ENCODE measurements around the gene ZNF157.
"Not testable (repeated sequence)": the region's sequence is repeated elsewhere in the genome, so short reads cannot be mapped to it uniquely, and the experiment has no call there.

ZNF157 gene

DNA sequence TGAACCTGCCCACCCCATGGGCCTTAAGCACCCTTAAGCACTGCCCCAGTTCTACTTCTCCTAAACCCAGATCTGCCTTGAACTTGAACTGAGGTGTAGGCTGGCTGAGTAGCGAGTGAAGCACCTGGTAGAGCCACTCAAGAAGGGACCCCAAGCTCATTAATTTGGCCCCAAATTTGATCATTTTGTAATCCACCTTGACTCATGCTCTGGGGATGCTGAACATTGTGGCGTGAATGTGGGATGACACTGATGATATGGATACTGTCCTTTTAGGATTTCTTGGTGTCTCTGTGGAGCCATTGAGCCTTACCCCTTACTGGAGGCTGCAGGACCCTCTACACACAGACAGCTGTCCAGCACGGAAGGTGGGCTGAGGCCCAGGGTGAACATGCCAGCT lies at the start of gene ZNF157:
TSS of gene ZNF157 (plus strand) at position 301 of the 400 bp plus-strand sequence. CDS start at position 392, 91 bp downstream.
- no peak for DNase-seq

DNA sequence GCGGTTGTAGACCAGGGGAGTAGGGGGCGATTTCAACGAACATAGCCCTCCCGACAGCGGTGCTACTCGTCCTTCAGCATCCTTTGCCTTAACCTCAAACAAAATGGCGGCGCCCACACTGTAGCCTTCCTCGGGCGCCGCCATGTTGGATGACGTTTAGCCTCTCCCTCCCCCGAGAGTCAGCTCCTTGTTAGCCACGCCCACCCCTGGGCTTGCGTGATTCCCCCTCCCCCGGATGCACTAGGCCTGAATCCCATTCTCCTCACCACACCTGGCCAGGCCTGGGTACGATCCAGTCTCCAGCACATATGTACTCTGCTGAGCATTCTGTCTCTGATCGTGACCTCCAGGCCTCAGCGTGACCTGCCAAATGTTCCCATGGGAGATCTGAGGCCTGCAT lies 49.0 kb upstream of the ZNF157 start:
- peak in 52 of 56 donors; percentile 1 to 70 (median 28) for DNase-seq

DNA sequence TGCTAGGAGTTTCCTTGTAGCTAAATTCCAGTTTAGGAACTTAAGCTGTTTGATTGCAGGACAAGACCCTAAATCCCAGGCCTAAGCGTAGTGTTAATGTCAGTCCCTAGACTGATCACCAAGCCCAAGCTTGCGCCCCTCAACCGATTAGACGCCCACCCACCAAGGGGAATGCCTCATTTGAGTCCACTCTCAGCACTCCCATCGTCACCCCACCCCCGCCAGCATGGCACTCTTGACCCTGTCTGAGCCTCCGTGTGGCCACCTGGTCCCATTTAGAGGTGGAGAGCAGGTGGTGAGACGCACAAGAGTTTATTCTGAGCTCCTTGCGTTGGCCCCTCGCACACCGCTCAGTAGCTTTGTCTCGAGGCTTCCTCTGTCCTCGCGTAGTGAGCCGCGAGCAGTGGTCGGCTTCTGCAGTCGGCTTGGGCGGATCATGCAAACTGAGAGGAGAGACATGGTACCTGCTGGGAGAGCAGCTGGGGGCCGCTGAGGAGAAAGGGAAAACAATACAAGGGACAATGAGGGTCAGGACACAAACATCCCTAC lies 48.5 kb upstream of the ZNF157 start:
- peak in 1 of 56 donors; percentile 1 for DNase-seq

DNA sequence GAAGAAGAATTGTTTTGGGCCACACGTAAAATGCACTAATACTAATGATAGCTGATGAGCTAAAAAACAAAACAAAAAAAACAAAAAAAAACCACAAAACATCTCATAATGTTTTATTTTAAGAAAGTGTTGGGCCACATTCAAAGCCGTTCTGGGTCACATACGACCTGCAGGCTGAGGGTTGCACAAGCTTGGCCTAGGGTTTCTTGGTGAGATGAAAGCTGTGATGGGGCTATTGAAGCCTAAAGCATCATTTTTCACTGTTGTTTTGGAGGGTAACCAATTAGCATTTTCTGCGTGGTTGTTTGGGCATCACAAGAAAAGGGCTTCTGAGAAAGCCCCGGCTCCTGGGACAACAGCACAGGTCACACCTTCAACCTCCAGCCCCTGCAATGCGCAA lies 42.5 kb upstream of the ZNF157 start:
- DNase-seq, result no peak

DNA sequence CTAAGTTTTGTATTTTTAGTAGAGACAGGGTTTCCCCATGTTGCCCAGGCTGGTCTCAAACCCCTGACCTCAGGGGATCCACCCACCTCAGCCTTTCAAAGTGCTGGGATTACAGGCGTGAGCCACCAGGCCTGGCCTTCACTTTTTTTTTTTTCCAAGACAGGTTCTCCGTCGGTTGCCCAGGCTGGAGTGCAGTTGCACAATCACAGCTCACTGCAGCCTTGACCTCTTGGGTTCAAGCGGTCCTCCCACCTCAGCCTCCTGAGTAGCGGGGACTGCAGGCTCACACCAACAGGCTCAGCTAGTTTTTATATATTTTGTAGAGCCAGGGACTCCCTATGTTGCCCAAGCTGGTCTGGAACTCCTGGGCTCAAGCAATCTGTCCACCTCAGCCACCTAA lies 37.6 kb upstream of the ZNF157 start:
- not testable (repeated sequence) for DNase-seq

DNA sequence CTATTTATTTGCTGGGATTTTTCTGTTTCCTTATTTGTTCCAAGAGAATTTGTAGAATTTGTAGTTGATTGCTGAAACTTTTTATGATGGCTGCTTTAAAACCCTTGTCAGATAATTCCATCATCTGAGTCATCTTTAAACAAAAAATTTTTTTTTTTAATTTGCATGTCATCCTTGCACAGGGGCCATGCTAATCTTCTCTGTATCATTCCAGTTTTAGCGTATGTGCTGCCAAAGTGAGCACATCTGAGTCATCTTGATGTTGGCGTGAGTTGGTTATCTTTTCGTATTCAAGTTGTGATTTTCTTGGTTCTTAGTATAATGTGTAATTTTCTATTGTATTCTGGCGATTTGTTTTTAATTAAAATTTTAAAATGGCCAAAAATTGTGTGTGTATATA lies 18.7 kb upstream of the ZNF157 start:
- DNase-seq, result no peak

DNA sequence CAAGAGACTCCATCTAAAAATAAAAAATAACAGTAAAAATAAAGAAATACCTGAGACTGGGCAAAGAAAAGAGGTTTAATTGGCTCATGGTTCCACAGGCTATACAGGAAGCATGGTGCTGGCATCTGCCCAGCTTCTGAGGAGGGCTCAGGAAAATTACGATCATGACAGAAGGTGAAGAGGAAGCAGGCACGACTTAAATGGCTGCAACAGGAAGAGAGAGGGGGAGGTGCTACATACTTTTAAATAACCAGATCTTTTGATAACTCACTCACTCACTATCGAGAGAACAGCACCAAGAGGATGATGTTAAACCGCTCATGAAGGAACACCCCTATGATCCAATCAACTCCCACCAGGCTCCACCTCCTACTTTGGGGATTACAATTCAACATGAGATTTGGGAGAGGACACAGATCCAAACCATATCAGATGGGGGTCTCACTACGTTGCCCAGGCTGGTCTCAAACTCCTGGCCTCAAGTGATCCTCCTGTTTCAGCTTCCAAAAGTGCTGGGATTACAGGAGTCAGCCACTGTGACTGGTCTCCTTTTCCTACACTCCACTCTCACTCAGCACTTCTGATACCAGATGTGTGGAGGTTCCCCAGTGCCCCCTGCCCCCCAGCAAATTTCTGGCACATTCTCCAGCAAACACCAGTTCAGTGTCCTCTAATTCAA lies 11.9 kb upstream of the ZNF157 start:
- peak in 4 of 56 donors; percentile 0 for DNase-seq

DNA sequence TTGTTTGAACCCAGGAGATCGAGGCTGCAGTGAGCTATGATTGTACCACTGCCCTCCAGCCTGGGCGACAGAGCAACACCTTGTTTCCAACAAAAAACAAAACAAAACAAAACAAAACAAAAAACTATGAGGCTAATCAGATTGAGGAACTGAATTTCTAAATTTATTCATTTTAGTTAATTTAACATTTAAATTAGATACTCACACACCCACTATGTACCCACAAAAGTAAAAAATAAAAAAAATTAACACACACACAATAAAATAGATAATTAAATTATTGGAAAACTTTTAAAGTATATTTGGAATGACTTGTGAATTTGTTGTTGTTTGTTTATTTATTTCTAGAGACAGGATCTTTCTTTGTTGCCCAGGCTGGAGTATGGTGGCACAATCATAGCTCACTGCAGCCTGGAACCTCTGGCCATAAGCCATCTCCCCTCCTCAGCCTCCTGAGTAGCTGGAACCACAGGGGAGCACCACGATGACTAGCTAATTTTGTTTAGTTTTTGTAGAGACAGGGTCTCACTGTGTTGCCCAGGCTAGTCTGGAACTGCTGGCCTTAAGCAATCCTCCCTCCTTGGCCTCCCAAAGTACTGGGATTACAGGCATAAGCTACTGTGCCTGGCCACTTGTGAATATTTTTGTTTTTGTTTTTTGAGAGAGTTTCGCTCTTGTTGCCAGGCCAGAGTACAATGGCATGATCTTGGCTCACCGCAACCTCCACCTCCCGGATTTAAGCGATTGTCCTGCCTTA lies 9.8 kb upstream of the ZNF157 start:
- DNase-seq, result no peak

DNA sequence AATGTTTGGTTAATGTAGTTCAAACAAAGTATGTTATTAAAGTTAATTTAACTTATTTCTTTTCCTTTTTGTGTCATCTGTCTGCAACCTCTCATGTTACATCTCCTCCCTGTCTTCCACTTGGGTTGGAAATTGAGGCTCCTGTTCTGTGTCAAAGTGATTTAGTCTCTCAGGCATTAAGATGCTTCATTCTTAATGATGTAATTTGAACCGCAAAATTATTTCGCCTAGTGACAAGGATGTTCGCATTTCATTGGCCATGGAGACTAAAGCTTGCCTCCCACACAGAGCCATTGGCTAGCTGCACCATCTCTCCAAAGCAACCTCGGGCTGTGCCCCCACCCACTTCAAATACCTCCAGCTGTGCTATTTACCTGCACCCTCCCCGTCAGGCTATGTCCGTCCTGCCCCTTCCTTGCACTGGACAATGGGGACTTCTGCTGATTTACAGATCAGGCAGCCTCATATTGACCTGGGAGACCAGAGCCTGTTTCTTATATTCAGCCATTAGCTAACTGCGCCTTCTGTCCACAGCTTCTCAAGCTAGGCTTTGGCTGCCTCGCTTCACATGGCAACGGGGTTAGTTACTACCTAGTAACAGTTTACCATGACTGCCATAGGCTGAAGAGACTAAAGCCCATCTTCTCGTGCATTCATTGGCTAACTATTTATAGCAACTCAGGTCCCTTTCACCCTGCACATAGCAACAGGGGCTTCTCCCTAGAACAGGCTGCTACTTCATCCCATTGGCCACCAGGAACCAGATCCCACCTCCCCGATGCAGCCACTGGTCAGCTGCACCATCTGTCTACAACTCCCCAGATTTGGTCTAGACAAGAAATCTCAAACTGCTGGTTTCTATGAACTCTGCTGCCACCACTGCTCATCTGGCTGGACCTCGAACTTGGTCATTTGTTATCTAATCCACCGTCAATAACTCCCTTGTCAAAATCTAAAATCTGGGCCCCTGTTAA lies 8.6 kb upstream of the ZNF157 start:
- DNase-seq, result peak in 55 of 56 donors; percentile 1 to 91 (median 75)

DNA sequence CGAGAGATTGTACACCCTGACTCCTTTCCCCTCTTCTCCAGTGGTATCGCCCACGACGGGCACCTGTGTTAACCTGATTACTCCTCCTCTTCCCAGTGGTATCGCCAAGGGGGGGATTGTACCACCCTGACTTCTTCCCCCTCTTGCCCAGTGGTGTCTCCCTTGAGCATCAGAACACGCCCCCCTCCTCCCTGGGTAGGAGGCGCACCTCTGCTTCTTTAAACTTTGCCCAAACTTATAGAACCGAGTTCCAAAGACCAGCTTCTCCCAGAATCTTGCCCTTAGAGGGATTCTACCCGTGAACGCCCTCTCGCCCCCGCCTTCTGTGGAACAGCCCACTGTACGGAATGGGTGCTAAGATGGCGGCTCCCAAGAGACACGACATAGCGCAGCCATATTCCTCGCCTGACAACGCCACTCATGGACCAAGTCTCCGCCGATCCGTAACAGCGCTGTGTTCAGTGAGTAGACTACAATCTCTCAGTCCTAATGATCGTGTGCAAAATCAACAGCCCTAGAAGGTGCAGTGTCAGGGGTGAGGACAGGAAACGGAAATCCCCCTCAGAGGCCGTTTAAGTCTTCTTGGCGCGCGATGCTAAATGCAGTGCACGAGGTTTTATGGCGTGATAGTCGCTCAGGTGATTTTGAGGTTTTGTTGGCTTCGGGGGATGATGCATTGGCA lies 4.2 kb upstream of the ZNF157 start:
- peak in 55 of 56 donors; percentile 0 to 77 (median 49) for DNase-seq

DNA sequence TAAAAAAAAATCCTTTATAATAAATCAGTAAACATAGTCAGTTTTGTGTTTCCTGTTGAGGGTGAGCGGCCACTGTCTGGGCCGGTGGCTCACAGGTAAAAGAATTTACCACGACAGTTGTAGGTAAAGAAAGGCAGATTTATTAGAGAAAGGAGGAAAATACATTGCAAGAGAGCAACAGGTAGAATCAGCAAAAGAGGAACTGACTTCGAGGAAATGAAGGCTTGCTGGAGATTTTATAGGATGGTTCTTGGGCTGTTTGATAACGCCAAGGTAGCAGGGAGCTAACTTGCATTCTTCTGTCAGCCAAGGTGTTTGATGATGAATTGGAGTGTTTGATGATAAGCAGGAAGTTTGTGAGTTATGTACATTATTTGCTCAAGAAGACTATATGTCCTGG lies 2.8 kb downstream of the ZNF157 start:
- DNase-seq, result no peak

DNA sequence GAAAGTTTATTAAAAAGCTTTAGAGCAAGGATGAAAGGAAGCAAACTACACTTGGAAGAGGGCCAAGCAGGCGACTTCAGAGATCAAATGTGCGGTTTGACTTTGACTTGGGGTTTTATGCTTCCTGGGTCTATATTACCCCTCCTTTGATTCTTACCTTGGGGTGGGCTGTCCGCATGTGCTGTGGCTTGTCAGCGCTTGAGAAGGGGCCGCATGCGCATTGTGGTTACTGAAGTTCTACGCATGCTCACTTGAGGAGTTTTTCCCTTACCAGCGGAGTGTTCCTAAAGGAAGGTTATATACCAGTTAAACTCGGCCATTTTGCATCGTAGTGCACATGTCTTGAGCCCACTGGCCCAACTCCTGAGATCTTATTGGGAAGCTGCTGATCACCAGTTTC lies 9.9 kb downstream of the ZNF157 start:
- DNase-seq, result peak in 1 of 56 donors; percentile 4

DNA sequence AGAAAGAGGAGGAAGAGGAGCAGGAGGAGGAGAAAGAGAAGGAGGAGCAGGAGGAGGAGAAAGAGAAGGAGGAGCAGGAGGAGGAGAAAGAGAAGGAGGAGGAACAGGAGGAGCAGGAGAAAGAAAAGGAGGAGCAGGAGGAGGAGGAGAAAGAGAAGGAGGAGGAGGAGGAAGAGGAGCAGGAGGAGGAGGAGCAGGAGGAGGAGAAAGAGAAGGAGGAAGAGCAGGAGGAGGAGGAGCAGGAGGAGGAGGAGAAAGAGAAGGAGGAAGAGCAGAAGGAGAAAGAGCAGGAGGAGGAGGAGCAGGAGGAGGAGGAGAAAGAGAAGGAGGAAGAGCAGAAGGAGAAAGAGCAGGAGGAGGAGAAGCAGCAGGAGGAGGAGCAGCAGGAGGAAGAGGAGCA lies 10.5 kb downstream of the ZNF157 start:
- DNase-seq, result not testable (repeated sequence)

DNA sequence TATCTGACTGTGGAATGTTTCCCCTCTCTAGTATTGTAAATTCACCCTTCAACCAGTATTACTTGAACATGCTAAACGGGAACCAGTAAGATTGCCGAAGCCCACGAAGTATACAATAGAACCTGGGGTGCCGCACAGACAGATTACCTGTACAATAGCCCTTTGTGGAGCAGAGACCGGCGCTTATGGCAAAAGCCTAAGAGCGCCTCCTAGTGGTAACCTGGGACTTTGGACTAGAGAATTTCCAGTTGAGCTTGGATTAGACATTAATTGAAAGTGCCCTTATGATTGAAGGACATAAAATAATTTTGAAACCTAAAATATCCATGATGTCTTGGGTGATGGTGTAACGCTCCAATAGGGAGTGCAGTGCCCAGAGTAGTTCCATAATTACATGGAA lies 14.1 kb downstream of the ZNF157 start:
- DNase-seq, result peak in 46 of 56 donors; percentile 1 to 75 (median 14)

DNA sequence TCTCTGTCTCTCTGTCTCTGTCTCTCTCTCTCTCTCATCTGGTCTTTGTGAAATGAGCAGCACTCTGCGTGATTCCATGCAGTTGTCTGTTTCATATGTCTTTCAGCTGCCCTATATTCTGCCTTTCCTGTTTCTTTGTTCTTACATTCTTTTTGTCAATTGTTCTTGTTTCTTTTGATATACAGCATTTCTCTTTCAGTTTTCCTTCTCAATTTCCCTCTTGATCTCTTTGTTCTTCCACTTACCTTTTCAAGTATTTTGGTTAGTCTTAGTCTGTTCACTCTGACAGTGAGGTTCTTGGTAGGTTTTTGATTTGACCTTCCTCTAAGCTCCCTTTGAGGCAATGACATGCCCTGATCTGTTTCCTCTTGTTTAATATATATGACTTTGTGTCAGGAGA lies 20.4 kb downstream of the ZNF157 start:
- no peak for DNase-seq

DNA sequence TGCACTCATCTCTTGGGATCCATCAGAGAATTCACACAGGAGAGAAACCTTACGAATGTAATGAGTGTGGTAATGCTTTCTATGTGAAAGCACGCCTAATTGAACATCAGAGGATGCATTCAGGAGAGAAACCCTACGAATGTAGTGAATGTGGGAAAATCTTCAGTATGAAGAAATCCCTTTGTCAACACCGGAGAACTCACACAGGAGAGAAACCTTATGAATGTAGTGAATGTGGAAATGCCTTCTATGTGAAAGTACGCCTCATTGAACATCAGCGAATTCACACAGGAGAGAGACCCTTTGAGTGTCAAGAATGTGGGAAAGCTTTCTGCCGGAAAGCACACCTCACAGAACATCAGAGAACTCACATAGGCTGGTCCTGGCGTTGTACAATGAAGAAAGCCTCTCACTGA lies 42.8 kb downstream of the ZNF157 start:
- no peak for DNase-seq

DNA sequence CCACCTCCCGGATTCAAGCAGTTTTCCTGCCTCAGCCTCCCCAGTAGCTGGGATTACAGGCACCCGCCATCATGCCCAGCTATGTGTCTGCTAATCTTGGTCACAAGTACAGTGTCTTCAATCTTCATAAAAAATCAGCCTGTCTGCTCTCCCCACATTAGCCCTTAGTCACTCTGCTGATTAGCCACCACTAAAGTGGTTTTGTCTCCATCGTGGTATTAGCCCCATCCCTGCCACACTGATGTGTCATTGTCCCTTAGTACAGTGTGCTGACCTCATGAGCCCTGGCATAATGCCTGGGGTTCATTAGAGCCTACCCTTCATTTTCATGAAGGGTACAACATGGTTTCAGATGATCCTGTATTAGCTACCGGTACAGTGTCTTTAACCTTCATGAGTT lies 49.9 kb downstream of the ZNF157 start:
- no peak for DNase-seq

DNA sequence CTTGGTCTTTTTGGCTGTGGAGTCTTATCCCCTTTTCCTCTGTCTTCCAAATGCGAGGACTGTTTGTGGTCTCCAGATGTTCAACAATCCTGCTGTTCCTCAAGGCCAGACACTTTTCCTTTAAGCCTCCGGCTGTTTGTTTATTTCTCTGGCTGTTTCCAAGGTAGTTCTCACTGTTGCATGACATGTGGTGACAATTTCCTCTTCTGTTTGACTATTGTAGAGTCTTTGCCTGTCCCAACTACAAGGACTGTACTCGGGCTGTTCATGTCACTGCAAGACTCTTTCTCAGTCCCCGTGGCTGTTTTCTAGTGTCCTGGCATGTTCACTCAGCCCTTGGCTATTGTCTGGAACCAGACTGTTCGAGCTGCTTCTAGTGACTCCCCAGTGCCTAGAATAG lies 50.6 kb downstream of the ZNF157 start:
- no peak for DNase-seq

DNA sequence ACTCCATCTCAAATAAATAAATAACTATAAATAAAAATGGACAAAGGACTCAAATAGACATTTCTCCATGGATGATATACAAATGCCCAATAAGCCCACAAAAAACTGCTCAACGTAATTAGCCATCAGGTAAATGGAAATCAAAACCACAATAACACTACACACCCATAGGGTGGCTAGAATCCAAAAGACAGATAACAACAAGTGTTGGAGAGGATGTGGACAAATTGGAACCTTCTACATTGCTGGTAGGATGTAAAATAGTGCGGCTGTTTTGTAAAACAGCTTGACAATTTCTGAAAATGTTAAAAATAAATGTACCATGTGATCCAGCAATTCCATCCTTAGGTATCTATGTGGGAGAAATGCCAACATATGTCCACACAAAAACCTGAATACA lies 52.1 kb downstream of the ZNF157 start:
- DNase-seq, result no peak

DNA sequence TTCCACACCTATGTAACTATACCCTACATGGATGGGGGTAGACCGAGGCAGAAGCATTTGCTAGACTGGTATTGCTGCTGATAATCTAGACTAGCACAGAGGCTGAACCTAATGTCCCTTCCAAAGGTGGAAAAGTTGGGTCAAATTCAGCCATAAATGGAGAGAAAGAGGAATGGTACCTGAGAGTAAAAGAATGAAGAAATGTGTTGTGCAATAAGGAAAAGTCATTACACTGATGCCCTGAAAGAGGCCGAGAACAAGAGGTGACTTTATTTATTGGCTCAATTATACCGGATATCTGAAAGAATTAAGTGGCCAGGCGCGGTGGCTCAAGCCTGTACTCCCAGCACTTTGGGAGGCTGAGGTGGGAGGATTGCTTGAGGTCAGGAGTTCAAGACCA lies 60.5 kb downstream of the ZNF157 start:
- no peak for DNase-seq

DNA sequence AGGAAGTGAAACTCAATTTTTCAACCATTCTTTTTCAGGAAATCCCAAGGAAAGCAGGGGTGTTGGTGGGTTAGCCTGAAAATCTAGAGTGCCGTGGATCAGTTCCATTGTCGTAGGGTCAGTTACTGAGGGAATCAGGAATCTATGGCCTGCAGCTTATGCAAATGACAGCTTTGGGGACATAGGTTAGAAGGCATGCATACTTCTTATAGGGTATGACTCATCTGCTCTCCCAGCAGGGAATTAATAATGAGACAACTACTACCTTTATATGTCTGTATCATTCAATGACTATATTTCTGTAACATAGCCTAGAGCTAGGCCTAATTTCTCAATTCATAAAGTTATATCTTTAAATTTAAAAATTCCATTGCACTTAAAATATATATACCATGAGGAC lies 76.1 kb downstream of the ZNF157 start:
- no peak for DNase-seq

All from amygdala (tissue), 56 donors.